NCI-H82 treated with DMSO at 0.1 percent for 48 hours (cell line): ENCODE measurements around the gene NEDD4.
"Not testable (repeated sequence)": the region's sequence is repeated elsewhere in the genome, so short reads cannot be mapped to it uniquely, and the experiment has no call there.

ENCODE experiments used
- DNase-seq: peaks from one replicate; lab custom pipeline; 2025; ENCODE audit not compliant: unreplicated experiment; lab: John Stamatoyannopoulos, UW

Gene NEDD4

GRCh38 chr15:55993111-55993803 lies at the start of gene NEDD4:
Gene NEDD4, minus strand, starts transcription at chr15:55993612. Its CDS starts 57 bp downstream, at chr15:55993555.
- DNase-seq: peak; percentile 67

GRCh38 chr15:56042498-56042897 lies 49.1 kb upstream of the NEDD4 start:
- no peak for DNase-seq

GRCh38 chr15:56042031-56042430 lies 48.6 kb upstream of the NEDD4 start:
- DNase-seq: no peak

- no peak for DNase-seq
These were observed 46.9 kb upstream of the NEDD4 start for GRCh38 chr15:56040081-56041035.

GRCh38 chr15:56038707-56039106 lies 45.3 kb upstream of the NEDD4 start:
- no peak for DNase-seq

- no peak for DNase-seq
These were observed 44.6 kb upstream of the NEDD4 start for GRCh38 chr15:56038015-56038414.

GRCh38 chr15:56036546-56037067 lies 43.2 kb upstream of the NEDD4 start:
- no peak for DNase-seq

GRCh38 chr15:56035166-56035565 lies 41.8 kb upstream of the NEDD4 start:
- DNase-seq: no peak

- DNase-seq: no peak
These were observed 41.1 kb upstream of the NEDD4 start for GRCh38 chr15:56034514-56034913.

- no peak for DNase-seq
These were observed 39.0 kb upstream of the NEDD4 start for GRCh38 chr15:56032373-56032772.

GRCh38 chr15:56031836-56032235 lies 38.4 kb upstream of the NEDD4 start:
- no peak for DNase-seq

GRCh38 chr15:56031402-56031801 lies 38.0 kb upstream of the NEDD4 start:
- no peak for DNase-seq

GRCh38 chr15:56028430-56028829 lies 35.0 kb upstream of the NEDD4 start:
- DNase-seq: no peak

GRCh38 chr15:56023160-56023559 lies 29.7 kb upstream of the NEDD4 start:
- not testable (repeated sequence) for DNase-seq

GRCh38 chr15:56019819-56020486 lies 26.5 kb upstream of the NEDD4 start:
- DNase-seq: no peak

- DNase-seq: no peak
These were observed 25.8 kb upstream of the NEDD4 start for GRCh38 chr15:56019060-56019793.

- DNase-seq: no peak
These were observed 24.5 kb upstream of the NEDD4 start for GRCh38 chr15:56017920-56018319.

GRCh38 chr15:56017511-56017910 lies 24.1 kb upstream of the NEDD4 start:
- DNase-seq: no peak

GRCh38 chr15:56016281-56016680 lies 22.9 kb upstream of the NEDD4 start:
- DNase-seq: no peak

GRCh38 chr15:56014677-56015076 lies 21.3 kb upstream of the NEDD4 start:
- DNase-seq: no peak

- DNase-seq: not testable (repeated sequence)
These were observed 13.6 kb upstream of the NEDD4 start for GRCh38 chr15:56007053-56007452.
